ENCODE measurements around the gene HNRNPC. TPM values are rescaled to one million over a fixed set of nuclear protein-coding genes. Genes with fewer than 3 reads are reported as not detected.

HNRNPC gene
- 581 and 824 TPM in 2 replicates for total RNA-seq

DNA sequence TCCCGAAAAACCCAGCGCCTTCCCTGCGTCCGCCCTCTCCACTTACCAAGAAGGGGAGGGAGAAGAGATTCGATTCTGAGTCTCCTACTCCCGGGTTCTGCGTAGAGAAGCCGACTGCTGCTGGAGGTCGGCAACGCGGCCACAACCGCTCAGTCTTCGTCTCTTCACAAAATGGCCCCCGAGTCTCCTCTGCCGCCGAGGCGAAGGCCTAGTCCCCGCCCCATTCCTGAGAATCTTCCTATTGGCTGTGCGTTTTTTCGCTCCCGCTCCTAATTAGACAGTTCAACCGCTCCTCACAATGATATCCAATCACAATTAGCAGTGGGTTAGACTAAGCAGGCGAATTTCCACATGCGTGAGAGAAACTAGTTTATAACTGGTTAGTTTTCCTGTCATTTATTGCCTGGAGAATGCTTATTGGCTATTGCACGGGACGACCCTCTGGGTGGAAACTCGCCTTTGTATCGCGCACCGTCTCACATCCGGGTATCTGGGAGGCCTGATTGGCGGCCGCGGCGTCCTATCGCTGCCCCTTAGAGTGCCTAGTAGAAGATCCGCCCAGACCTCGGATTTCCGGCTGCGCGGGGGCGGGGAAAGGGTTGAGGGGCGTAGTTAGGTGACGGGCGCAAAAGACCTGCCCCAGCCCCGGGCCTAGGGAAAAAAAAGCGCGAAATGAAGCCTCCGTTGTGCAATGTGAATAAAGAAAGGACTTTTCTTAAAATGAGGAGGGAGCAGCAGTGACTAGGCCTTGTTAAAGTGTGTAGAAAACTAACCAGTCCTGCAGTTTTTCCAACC is at the start of gene HNRNPC:
Gene HNRNPC, minus strand, starts transcription at position 191 of the 795 bp plus-strand sequence. CDS start 35,249 bp downstream, outside the sequence.

DNA sequence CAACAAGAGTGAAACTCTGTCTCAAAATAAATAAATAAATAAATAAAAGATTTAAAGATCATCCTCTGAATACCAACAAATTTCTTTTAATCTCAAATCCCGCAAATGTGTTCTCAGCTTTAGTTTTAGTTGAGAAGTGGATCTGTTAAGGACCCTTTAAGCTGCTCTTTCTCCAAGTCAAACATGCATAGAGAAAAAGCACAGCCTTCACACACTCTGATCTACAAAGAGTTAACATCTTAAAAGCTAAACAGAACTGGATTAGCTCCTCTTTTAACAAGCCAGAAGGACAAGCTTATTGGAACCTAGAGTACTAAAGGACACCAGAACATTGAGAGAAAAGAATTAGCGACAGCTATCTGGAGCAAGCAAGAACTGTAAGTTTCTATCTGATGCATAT is 10.5 kb upstream of the HNRNPC start, which contains the start of gene RPGRIP1:
Gene RPGRIP1, plus strand, starts transcription at position 301 of the 400 bp plus-strand sequence. CDS start 7,894 bp downstream, outside the sequence.

Other genes starting within 250 kb of the HNRNPC start
- gene NDRG2, start 244.4 kb downstream of the HNRNPC start, total RNA-seq = 0.52 TPM in 1 of 2 replicates, not detected in the other
- gene TPPP2, start 239.2 kb downstream of the HNRNPC start, total RNA-seq = not detected in 2 replicates
- gene RNASE13, start 234.6 kb downstream of the HNRNPC start, total RNA-seq = not detected in 2 replicates
- gene RNASE7, start 227.1 kb downstream of the HNRNPC start, total RNA-seq = not detected in 2 replicates
- not detected in 2 replicates for gene RNASE8, start 211.6 kb downstream of the HNRNPC start, total RNA-seq
- gene ARHGEF40, start 199.1 kb downstream of the HNRNPC start, total RNA-seq = 37.4 and 40.5 TPM in 2 replicates
- 0.63 and 1.1 TPM in 2 replicates for gene ZNF219, start 170.8 kb downstream of the HNRNPC start, total RNA-seq
- not detected in 2 replicates for gene TMEM253, start 168.4 kb downstream of the HNRNPC start, total RNA-seq
- not detected in 2 replicates for gene OR5AU1, start 113.4 kb downstream of the HNRNPC start, total RNA-seq
- 0.16 TPM in 1 of 2 replicates, not detected in the other for gene RPGRIP1, start 10.6 kb upstream of the HNRNPC start, total RNA-seq
- gene SUPT16H, start 114.6 kb upstream of the HNRNPC start, total RNA-seq = 61.8 and 70.7 TPM in 2 replicates
- gene CHD8, start 186.7 kb upstream of the HNRNPC start, total RNA-seq = 41.5 and 42.3 TPM in 2 replicates
- gene RAB2B, start 207.5 kb upstream of the HNRNPC start, total RNA-seq = 16.9 and 26.6 TPM in 2 replicates
- 20.2 and 31.8 TPM in 2 replicates for gene TOX4, start 207.8 kb upstream of the HNRNPC start, total RNA-seq
- 36.7 and 54.0 TPM in 2 replicates for gene METTL3, start 241.9 kb upstream of the HNRNPC start, total RNA-seq

Measured in bronchial smooth muscle cell (primary cell).